BLaER1 treated with 17β-estradiol and CSF1 and Interleukin-3, amounts not matched to agents 10 nM and 100 nM (cell line): ENCODE results near the gene SETD1A.

Experiments used
- H3K27ac ChIP-seq, 11 experiments: shearing (Covaris generic); formaldehyde crosslinking; 2 replicates each; pipeline ENCODE4 v1.8.1; 2022
- H3K27me3 ChIP-seq, 11 experiments: shearing (Covaris generic); formaldehyde crosslinking; 2 replicates each; pipeline ENCODE4 v1.8.1; 2022
- H3K36me3 ChIP-seq, 11 experiments: shearing (Covaris generic); formaldehyde crosslinking; 2 replicates each; pipeline ENCODE4 v1.8.1; 2022
- H3K4me1 ChIP-seq, 10 experiments: shearing (Covaris generic); formaldehyde crosslinking; 2 replicates each; pipeline ENCODE4 v1.8.1; 2022
- H3K4me2 ChIP-seq, 11 experiments: shearing (Covaris generic); formaldehyde crosslinking; 2 replicates each; pipeline ENCODE4 v1.8.1; 2022
- H3K4me3 ChIP-seq, 10 experiments: shearing (Covaris generic); formaldehyde crosslinking; 2 replicates each; pipeline ENCODE4 v1.8.1; 2022
- H3K9ac ChIP-seq, 11 experiments: shearing (Covaris generic); formaldehyde crosslinking; 2 replicates each; pipeline ENCODE4 v1.8.1; 2022
- H3K9me3 ChIP-seq, 11 experiments: shearing (Covaris generic); formaldehyde crosslinking; replicated peaks in 1 of 11; 2 replicates each; pipeline ENCODE4 v1.8.1; 2022
- H4K20me1 ChIP-seq, 11 experiments: shearing (Covaris generic); formaldehyde crosslinking; 2 replicates each; pipeline ENCODE4 v1.8.1; 2022
- Cebpa-rat ChIP-seq, 11 experiments: shearing (Covaris generic); IDR thresholded peaks; 2 replicates each; pipeline ENCODE4 v1.8.1; 2022

SETD1A gene

GRCh38 chr16:31005350-31006085 is 48.0 kb downstream of the SETD1A start:
- no peak overlapping the region for H3K9ac ChIP-seq
- TF ChIP-seq Cebpa-rat (IDR thresholded peaks at IDR 0.05): no peak
- H3K9me3 ChIP-seq: no peaks in the 10 kb centered on the region
- no peaks in the 10 kb centered on the region for H3K36me3 ChIP-seq
- H3K27ac ChIP-seq: no peak overlapping the region
- H4K20me1 ChIP-seq: peaks cover 0 to 7% (median 0%) of the 10 kb centered on the region in 11 experiments; a peak in 3 of 22 replicates
- H3K4me3 ChIP-seq: no peak overlapping the region
- H3K4me2 ChIP-seq: no peak overlapping the region
- H3K4me1 ChIP-seq: peaks cover 0 to 29% (median 24%) of the 10 kb centered on the region in 10 experiments; a peak in 16 of 20 replicates
- H3K27me3 ChIP-seq: peaks cover 0 to 4% (median 0%) of the 10 kb centered on the region in 11 experiments; a peak in 3 of 22 replicates

GRCh38 chr16:31006086-31006385 is 48.5 kb downstream of the SETD1A start:
- TF ChIP-seq Cebpa-rat (IDR thresholded peaks at IDR 0.05): no peak
- no peak overlapping the region for H3K27ac ChIP-seq
- H3K9me3 ChIP-seq: no peaks in the 10 kb centered on the region
- H3K4me1 ChIP-seq: peaks cover 3 to 32% (median 27%) of the 10 kb centered on the region in 10 experiments; a peak in 19 of 20 replicates
- no peak overlapping the region for H3K4me2 ChIP-seq
- peaks cover 0 to 7% (median 0%) of the 10 kb centered on the region in 11 experiments; a peak in 3 of 22 replicates for H4K20me1 ChIP-seq
- H3K4me3 ChIP-seq: no peak overlapping the region
- H3K9ac ChIP-seq: no peak overlapping the region
- H3K27me3 ChIP-seq: peaks cover 0 to 7% (median 3%) of the 10 kb centered on the region in 11 experiments; a peak in 9 of 22 replicates
- no peaks in the 10 kb centered on the region for H3K36me3 ChIP-seq

GRCh38 chr16:31006589-31006988 is 49.0 kb downstream of the SETD1A start:
- H3K27me3 ChIP-seq: peaks cover 0 to 13% (median 8%) of the 10 kb centered on the region in 11 experiments; a peak in 9 of 22 replicates
- H3K4me3 ChIP-seq: no peak overlapping the region
- no peak overlapping the region for H3K9ac ChIP-seq
- H3K27ac ChIP-seq: no peak overlapping the region
- H3K36me3 ChIP-seq: no peaks in the 10 kb centered on the region
- TF ChIP-seq Cebpa-rat (IDR thresholded peaks at IDR 0.05): no peak
- no peaks in the 10 kb centered on the region for H3K9me3 ChIP-seq
- peaks cover 0 to 7% (median 0%) of the 10 kb centered on the region in 11 experiments; a peak in 3 of 22 replicates for H4K20me1 ChIP-seq
- peaks cover 6 to 38% (median 32%) of the 10 kb centered on the region in 10 experiments; a peak in 19 of 20 replicates for H3K4me1 ChIP-seq
- peak overlapping the region in 1 of 11 experiments; percentile 36; a peak in 1 of 22 replicates for H3K4me2 ChIP-seq

GRCh38 chr16:31007684-31008083 is 50.1 kb downstream of the SETD1A start:
- peaks cover 0 to 7% (median 0%) of the 10 kb centered on the region in 11 experiments; a peak in 3 of 22 replicates for H4K20me1 ChIP-seq
- H3K27ac ChIP-seq: no peak overlapping the region
- TF ChIP-seq Cebpa-rat (IDR thresholded peaks at IDR 0.05): no peak
- H3K36me3 ChIP-seq: no peaks in the 10 kb centered on the region
- H3K4me2 ChIP-seq: peak overlapping the region in 8 of 11 experiments; percentile 5 to 48 (median 41); a peak in 13 of 22 replicates
- H3K4me3 ChIP-seq: no peak overlapping the region
- peaks cover 6 to 38% (median 32%) of the 10 kb centered on the region in 10 experiments; a peak in 19 of 20 replicates for H3K4me1 ChIP-seq
- H3K27me3 ChIP-seq: peaks cover 0 to 17% (median 8%) of the 10 kb centered on the region in 11 experiments; a peak in 9 of 22 replicates
- no peaks in the 10 kb centered on the region for H3K9me3 ChIP-seq
- H3K9ac ChIP-seq: no peak overlapping the region; a peak in 1 of 22 replicates

GRCh38 chr16:31008149-31008548 is 50.6 kb downstream of the SETD1A start:
- Histone ChIP-seq H3K4me1 (peaks cover 6 to 38% (median 32%) of the 10 kb centered on the region in 10 experiments; a peak in 19 of 20 replicates), H3K27me3 (peaks cover 0 to 17% (median 8%) of the 10 kb centered on the region in 11 experiments; a peak in 9 of 22 replicates), H3K4me2 (peak overlapping the region in 6 of 11 experiments; percentile 5 to 48 (median 41); a peak in 8 of 22 replicates), H3K4me3 (no peak overlapping the region), H4K20me1 (peaks cover 0 to 7% (median 0%) of the 10 kb centered on the region in 11 experiments; a peak in 3 of 22 replicates), H3K9me3 (no peaks in the 10 kb centered on the region), H3K9ac (no peak overlapping the region), H3K36me3 (no peaks in the 10 kb centered on the region), H3K27ac (no peak overlapping the region)
- TF ChIP-seq Cebpa-rat (IDR thresholded peaks at IDR 0.05): no peak

- Histone ChIP-seq H3K9me3 (no peaks in the 10 kb centered on the region; a peak in 1 of 22 replicates), H3K27ac (no peak overlapping the region), H4K20me1 (peaks cover 0 to 6% (median 0%) of the 10 kb centered on the region in 11 experiments; a peak in 3 of 22 replicates), H3K36me3 (no peaks in the 10 kb centered on the region), H3K9ac (no peak overlapping the region), H3K4me2 (peak overlapping the region in 2 of 11 experiments; percentile 10 to 29; a peak in 2 of 22 replicates), H3K4me3 (no peak overlapping the region), H3K4me1 (peaks cover 6 to 38% (median 32%) of the 10 kb centered on the region in 10 experiments; a peak in 19 of 20 replicates), H3K27me3 (peaks cover 0 to 17% (median 8%) of the 10 kb centered on the region in 11 experiments; a peak in 9 of 22 replicates)
- TF ChIP-seq Cebpa-rat (IDR thresholded peaks at IDR 0.05): no peak
These were observed 51.0 kb downstream of the SETD1A start for GRCh38 chr16:31008551-31008950.

GRCh38 chr16:31009120-31009519 is 51.6 kb downstream of the SETD1A start:
- Histone ChIP-seq H3K4me2 (peak overlapping the region in 9 of 11 experiments; percentile 46 to 71 (median 66); a peak in 12 of 22 replicates), H3K9ac (no peak overlapping the region), H3K9me3 (no peaks in the 10 kb centered on the region; a peak in 1 of 22 replicates), H3K4me1 (peaks cover 6 to 38% (median 32%) of the 10 kb centered on the region in 10 experiments; a peak in 19 of 20 replicates), H3K27me3 (peaks cover 0 to 17% (median 8%) of the 10 kb centered on the region in 11 experiments; a peak in 9 of 22 replicates), H3K36me3 (no peaks in the 10 kb centered on the region), H3K4me3 (no peak overlapping the region), H4K20me1 (peaks cover 0 to 4% (median 0%) of the 10 kb centered on the region in 11 experiments; a peak in 3 of 22 replicates), H3K27ac (no peak overlapping the region)
- no peak for TF ChIP-seq Cebpa-rat (IDR thresholded peaks at IDR 0.05)

GRCh38 chr16:31009894-31010584 is 52.5 kb downstream of the SETD1A start:
- TF ChIP-seq Cebpa-rat (IDR thresholded peaks at IDR 0.05): no peak
- peak overlapping the region in 8 of 10 experiments; percentile 39 to 67 (median 58); a peak in 14 of 20 replicates for H3K4me3 ChIP-seq
- peak overlapping the region; percentile 20 to 71 (median 58); a peak in 21 of 22 replicates for H3K4me2 ChIP-seq

More at GRCh38 chr16:31009894-31010584, 52.5 kb downstream of the SETD1A start:
- Histone ChIP-seq H3K36me3 (no peaks in the 10 kb centered on the region), H3K9me3 (no peaks in the 10 kb centered on the region; a peak in 1 of 22 replicates), H3K27ac (no peak overlapping the region), H4K20me1 (peaks cover 0 to 4% (median 0%) of the 10 kb centered on the region in 11 experiments; a peak in 3 of 22 replicates), H3K4me1 (peaks cover 6 to 38% (median 32%) of the 10 kb centered on the region in 10 experiments; a peak in 19 of 20 replicates), H3K9ac (peak overlapping the region in 6 of 11 experiments; percentile 24 to 59 (median 37); a peak in 7 of 22 replicates), H3K27me3 (peaks cover 0 to 17% (median 8%) of the 10 kb centered on the region in 11 experiments; a peak in 9 of 22 replicates)
